GM04503 (cell line): Measurements from ENCODE around the gene PRXL2A.
"Not testable (repeated sequence)": the region's sequence is repeated elsewhere in the genome, so short reads cannot be mapped to it uniquely, and the experiment has no call there.

ENCODE experiments used
- DNase-seq: peaks from one replicate; pipeline ENCODE4 v3.0.0-alpha.2; 2012; ENCODE audit warnings: low read depth

Gene PRXL2A

DNA sequence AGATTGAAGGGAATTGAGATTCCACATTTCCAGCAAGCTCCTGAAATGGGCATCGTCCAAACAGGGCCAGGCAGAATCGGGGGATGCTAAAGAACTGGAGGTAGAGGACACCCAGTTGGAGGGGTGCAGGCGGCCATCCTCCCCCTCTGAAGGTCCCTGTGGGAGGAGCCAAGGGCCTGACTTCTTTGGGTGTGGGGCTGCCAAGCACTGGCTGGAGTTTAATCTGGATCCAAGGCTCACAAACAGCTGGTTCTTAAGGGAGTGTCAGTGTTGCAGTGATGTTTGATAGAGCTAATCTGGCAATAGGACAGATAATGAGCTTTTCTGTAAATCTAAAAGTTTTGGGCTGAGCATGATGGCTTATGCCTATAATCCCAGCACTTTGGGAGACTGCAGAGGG, 66.6 kb downstream of the PRXL2A start:
- no peak for DNase-seq

DNA sequence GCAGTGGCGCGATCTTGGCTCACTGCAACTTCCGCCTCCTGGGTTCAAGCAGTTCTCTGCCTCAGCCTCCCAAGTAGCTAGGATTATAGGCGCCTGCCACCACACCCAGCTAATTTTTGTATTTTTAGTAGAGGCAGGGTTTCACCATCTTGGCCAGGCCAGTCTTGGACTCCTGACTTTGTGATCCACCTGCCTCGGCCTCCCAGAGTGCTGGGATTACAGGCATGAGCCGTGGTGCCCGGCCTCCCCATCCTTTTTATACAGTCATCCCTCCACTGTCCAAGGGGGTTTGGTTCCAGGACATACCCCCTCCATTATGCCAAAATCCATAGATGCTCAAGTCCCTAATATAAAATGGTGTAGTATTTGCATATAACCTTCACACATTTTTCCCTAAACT, 67.3 kb downstream of the PRXL2A start:
- DNase-seq: not testable (repeated sequence)

DNA sequence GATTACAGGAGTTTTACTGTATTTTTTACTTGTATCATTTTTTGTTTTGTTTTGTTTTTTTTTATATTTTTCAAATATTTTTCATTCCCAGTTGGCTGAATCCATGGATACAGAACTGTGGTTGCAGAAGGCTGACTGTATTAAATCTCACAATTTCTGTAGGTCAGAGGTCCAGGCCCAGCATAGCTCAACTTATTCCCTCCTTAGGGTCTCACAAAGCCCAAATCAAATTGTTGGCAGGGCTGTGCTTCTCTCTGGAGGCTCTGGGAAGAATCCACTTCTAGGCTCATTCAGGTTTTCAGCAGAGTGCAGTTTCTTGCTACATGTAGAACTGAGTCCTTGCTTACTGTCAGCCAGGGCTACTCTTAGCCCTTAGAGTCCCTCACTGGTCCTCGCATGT, 68.3 kb downstream of the PRXL2A start:
- no peak for DNase-seq

DNA sequence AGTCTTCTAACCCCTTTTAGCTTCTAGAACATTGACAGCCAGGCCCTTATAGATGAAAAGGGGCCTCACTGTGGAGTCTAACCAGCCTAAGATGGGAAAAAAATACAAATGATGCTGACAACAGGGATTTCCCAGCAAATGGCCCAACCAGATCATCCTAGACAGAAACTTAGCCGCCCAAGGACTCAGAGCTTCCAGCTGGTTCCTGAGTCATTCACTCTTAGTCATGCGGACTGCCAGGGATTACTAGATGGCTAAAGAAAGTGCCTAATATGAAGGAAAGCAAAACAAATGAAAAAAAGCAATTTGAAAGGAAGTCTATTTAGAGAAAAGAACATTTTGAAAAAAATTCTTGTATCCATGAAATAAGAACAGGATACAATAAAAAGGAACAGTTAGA, 69.5 kb downstream of the PRXL2A start:
- DNase-seq: no peak

DNA sequence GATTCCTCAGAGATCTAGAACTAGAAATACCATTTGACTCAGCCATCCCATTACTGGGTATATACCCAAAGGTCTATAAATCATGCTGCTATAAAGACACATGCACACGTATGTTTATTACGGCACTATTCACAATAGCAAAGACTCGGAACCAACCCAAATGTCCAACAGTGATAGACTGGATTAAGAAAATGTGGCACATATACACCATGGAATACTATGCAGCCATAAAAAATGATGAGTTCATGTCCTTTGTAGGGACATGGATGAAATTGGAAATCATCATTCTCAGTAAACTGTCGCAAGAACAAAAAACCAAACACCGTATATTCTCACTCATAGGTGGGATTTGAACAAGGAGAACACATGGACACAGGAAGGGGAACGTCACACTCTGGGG, 72.0 kb downstream of the PRXL2A start:
- DNase-seq: not testable (repeated sequence)

DNA sequence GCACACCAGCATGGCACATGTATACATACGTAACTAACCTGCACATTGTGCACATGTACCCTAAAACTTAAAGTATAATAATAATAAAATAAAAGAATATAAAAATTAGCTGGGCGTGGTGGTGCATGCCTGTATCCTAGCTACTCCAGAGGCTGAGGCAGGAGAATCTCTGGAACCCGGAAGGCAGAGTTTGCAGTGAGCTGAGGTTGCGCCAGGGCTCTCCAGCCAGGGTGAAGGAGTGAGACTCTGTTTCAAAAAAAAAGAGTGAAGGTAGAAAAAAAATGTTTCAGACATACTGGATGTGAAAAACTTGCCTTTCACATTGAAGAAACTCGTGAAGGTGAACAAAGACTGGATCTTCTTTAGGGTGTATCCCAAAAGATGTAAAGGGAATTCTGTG, 72.5 kb downstream of the PRXL2A start:
- DNase-seq: no peak

DNA sequence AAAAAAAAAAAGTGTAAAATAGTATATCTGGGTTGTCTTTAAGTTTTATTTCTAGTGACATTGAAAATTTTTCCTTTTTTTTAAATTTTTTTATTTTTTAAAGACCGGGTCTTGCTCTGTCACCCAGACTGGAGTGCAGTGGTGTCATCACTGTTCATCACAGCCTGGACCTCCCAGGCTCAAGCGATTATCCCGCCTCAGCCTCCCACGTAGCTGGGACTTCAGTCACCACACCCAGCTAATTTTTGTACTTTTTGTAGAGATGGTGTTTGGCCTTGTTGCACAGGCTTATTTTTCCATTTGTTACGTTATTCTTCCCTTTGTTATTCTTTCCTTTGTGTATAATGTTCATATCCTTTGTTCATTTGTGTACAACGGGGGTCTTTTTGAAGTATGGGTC, 75.9 kb downstream of the PRXL2A start:
- no peak for DNase-seq

DNA sequence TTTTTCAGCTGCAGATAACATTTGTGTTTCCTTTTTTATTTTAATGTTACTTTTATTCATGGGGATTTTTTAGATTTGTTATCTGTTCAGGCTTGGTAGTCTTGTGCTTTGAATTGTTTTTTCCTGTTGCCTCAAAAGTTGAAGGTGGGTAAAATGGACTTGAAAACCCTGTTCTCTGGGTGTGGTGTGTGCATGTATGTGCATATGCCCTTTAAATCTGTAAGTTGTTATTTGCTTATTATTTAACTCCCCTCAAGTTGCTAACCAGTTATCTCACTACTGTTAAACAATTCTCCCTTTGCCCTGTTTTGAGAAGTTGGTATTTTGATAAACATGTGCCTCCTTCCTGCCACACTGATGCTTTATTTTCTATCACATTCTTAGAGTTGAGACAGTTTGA, 76.3 kb downstream of the PRXL2A start:
- DNase-seq: no peak

DNA sequence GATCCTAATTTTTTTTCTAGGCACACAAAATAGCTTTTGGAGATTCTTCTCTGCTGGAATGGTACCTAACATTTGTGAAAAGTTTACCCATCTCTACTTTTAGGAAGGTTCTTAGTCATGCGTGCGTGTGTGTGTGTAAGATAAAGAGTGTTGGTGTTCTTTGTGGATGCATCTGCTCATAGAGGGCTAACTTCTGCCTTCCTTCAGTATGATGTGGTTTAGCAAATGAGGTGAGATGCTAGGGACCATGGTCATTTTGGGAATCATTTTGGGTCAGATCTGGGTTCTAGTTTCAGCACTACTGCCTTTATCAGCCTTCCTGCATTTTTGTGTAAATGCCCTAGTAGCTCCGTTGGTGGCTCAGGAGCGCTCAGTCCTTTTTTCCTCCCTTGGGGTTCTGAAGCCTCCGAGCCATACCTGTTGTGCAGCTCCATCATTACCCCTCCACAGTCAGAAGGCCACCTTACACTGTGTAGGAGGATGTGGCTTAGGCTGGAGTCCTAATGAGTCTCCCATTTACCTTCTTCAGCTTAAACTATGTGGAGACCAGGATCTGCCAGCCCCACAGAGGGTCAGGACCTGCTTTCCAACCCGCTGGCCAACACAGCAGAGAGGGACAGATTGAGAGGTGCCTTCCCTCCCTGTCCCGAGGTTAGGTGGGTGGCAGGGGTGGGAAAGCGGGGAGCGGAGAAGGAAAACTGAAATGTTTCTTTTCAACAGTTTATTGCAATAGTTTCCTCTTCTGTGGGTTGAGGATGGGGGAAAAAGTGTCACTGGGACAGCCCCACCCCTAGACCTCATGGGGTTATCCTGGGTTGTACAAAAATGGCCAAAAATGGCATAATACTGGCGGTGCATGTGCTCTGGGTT, 77.0 kb downstream of the PRXL2A start:
- DNase-seq: no peak

DNA sequence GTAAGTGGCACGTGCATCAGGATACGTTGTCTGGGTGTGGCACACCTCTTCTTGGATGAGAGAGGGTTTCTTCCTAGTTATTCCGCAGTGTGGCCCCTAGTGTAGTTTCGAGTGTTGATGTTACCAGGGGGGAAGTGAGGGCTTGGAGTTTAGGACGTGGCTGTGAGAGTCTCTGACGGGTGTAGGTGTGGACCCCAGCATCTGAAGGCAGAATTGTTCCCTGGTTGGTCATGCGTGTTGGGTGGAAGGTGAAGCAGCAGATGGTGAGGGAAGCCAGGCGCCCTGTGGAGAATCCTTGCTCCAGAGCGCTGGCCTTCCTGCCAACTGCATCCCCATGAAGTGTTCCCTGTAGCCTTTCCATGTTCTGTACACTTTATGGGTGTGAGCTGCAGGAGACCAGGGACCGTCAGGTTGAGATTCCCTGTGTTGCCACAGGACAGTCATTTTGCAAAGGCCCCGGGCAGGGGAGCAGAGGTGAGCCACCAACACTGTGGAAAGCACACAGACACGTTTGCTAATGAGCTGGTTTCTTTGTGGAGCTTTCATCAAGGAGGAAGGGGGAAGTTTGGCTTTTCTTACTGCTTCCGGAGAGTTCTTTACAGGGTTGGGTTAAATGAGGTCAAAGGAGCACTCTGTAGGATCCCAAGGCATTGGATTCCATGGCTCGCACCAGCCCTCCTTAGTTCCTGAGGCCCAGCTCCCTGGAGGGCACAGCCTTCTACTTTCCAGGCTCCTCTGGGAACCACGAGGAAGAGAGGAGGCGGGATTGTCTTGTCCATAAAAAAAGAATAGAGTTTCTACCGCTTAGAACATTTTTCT, 77.8 kb downstream of the PRXL2A start:
- DNase-seq: no peak
